Measurements from ENCODE around the gene TBC1D22A.

TBC1D22A gene

GRCh38 chr22:46893281-46894020, 131.0 kb downstream of the TBC1D22A start:
- no peak overlapping the region for H3K4me3 ChIP-seq (ENCODE audit: severe bottlenecking)
- no peak for TF ChIP-seq CTCF (IDR thresholded peaks at IDR 0.05; ENCODE audit: poor library complexity, severe bottlenecking)
- H3K4me1 ChIP-seq (ENCODE audit: insufficient read depth, poor library complexity, severe bottlenecking) = no peaks in the 10 kb centered on the region
- H3K9me3 ChIP-seq (ENCODE audit: severe bottlenecking) = no peaks in the 10 kb centered on the region
- DNase-seq (ENCODE audit: low spot score) = no peak
- H3K27me3 ChIP-seq (ENCODE audit: insufficient read depth, poor library complexity, severe bottlenecking) = no peaks in the 10 kb centered on the region
- no peak overlapping the region for H3K27ac ChIP-seq (ENCODE audit: poor library complexity, severe bottlenecking)
- no peak for ATAC-seq (ENCODE audit: low read depth)
- peaks cover 19% of the 10 kb centered on the region for H3K36me3 ChIP-seq (ENCODE audit: low read depth)

GRCh38 chr22:46894081-46894671, 131.7 kb downstream of the TBC1D22A start:
- H3K27me3 ChIP-seq (ENCODE audit: insufficient read depth, poor library complexity, severe bottlenecking) = no peaks in the 10 kb centered on the region
- no peak overlapping the region for H3K27ac ChIP-seq (ENCODE audit: poor library complexity, severe bottlenecking)
- DNase-seq (ENCODE audit: low spot score) (no peak), ATAC-seq (ENCODE audit: low read depth) (no peak)
- no peak overlapping the region for H3K4me3 ChIP-seq (ENCODE audit: severe bottlenecking)
- H3K4me1 ChIP-seq (ENCODE audit: insufficient read depth, poor library complexity, severe bottlenecking) = no peaks in the 10 kb centered on the region
- H3K36me3 ChIP-seq (ENCODE audit: low read depth) = peaks cover 19% of the 10 kb centered on the region
- TF ChIP-seq CTCF (IDR thresholded peaks at IDR 0.05; ENCODE audit: poor library complexity, severe bottlenecking) = no peak
- H3K9me3 ChIP-seq (ENCODE audit: severe bottlenecking) = no peaks in the 10 kb centered on the region

- H3K36me3 ChIP-seq (ENCODE audit: low read depth) = peaks cover 19% of the 10 kb centered on the region
- H3K27ac ChIP-seq (ENCODE audit: poor library complexity, severe bottlenecking) = no peak overlapping the region
- no peak for TF ChIP-seq CTCF (IDR thresholded peaks at IDR 0.05; ENCODE audit: poor library complexity, severe bottlenecking)
- no peak for DNase-seq (ENCODE audit: low spot score)
- H3K4me1 ChIP-seq (ENCODE audit: insufficient read depth, poor library complexity, severe bottlenecking) = no peaks in the 10 kb centered on the region
- H3K9me3 ChIP-seq (ENCODE audit: severe bottlenecking) = no peaks in the 10 kb centered on the region
- no peak for ATAC-seq (ENCODE audit: low read depth)
- no peak overlapping the region for H3K4me3 ChIP-seq (ENCODE audit: severe bottlenecking)
- no peaks in the 10 kb centered on the region for H3K27me3 ChIP-seq (ENCODE audit: insufficient read depth, poor library complexity, severe bottlenecking)
Observed at GRCh38 chr22:46894851-46895640, 132.6 kb downstream of the TBC1D22A start.

GRCh38 chr22:46895753-46896152, 133.3 kb downstream of the TBC1D22A start:
- no peak for DNase-seq (ENCODE audit: low spot score)
- Histone ChIP-seq H3K36me3 (ENCODE audit: low read depth) (peaks cover 19% of the 10 kb centered on the region), H3K4me3 (ENCODE audit: severe bottlenecking) (no peak overlapping the region), H3K27ac (ENCODE audit: poor library complexity, severe bottlenecking) (no peak overlapping the region), H3K27me3 (ENCODE audit: insufficient read depth, poor library complexity, severe bottlenecking) (no peaks in the 10 kb centered on the region), H3K9me3 (ENCODE audit: severe bottlenecking) (no peaks in the 10 kb centered on the region), H3K4me1 (ENCODE audit: insufficient read depth, poor library complexity, severe bottlenecking) (no peaks in the 10 kb centered on the region)
- ATAC-seq (ENCODE audit: low read depth) = no peak
- TF ChIP-seq CTCF (IDR thresholded peaks at IDR 0.05; ENCODE audit: poor library complexity, severe bottlenecking) = no peak

Data from RWPE2 (cell line).